K562 (cell line): ENCODE results near the gene NLK.

ENCODE experiments used
- BRCA1 ChIP-seq, 2 experiments: fragments of 450-650 bp in 1 of 2; sonication (generic) in 1 of 2; formaldehyde crosslinking in 1 of 2; IDR thresholded peaks; 2 replicates each; pipeline versions ENCODE4 v1.5.0 to v1.6.1; 2017 to 2020; ENCODE audit warnings: mild to moderate bottlenecking in 1 of 2, missing genetic modification reagents in 1 of 2
- FOXP4 ChIP-seq: sonication (generic); formaldehyde crosslinking; IDR thresholded peaks from 2 replicates; pipeline ENCODE4 v1.8.0; 2022; ENCODE audit warnings: mild to moderate bottlenecking, missing genetic modification reagents, borderline replicate concordance
- JUN ChIP-seq, 2 experiments: sonication (generic) in 1 of 2; formaldehyde crosslinking in 1 of 2; IDR thresholded peaks; 2 replicates each; pipeline versions ENCODE4 v1.6.1 to v1.8.0; 2012 to 2022; ENCODE audit warnings: borderline replicate concordance in 2 of 2, mild to moderate bottlenecking in 2 of 2, improper control_type of control experiment in 1 of 2, low read depth in 1 of 2, low read length in 1 of 2, missing genetic modification reagents in 1 of 2
- RAD21 ChIP-seq, 2 experiments: fragments of 250-450 bp in 1 of 2; fragments of 450-650 bp in 1 of 2; sonication (Bioruptor Pico) in 1 of 2; formaldehyde crosslinking in 1 of 2; IDR thresholded peaks in 1 of 2; conservative IDR thresholded peaks in 1 of 2; 2 replicates each; pipeline versions ENCODE4 v1.4.0 to v1.8.0; 2020 to 2022; ENCODE audit warnings: mild to moderate bottlenecking in 2 of 2, moderate library complexity in 1 of 2

GRCh38 chr17:28244446-28244845, 202.0 kb downstream of the NLK start:
- TF ChIP-seq RAD21 (CRISPR knock-in tag; conservative IDR thresholded peaks at IDR 0.05 in 1 of 2, IDR thresholded peaks at IDR 0.05 in 1 of 2) (no peak), JUN (IDR thresholded peaks at IDR 0.05; ENCODE audit: borderline replicate concordance, low read depth, low read length) (no peak), JUN (CRISPR knock-in tag; IDR thresholded peaks at IDR 0.05; ENCODE audit: borderline replicate concordance) (no peak), FOXP4 (no peak), BRCA1 (IDR thresholded peaks at IDR 0.05) (no peak), BRCA1 (CRISPR knock-in tag; IDR thresholded peaks at IDR 0.05) (no peak)
